Endometrial microvascular endothelial cells (primary cell): ENCODE results near the gene TSHZ2. TPM values are rescaled to one million over a fixed set of nuclear protein-coding genes. Genes with fewer than 3 reads are reported as not detected.
"Not testable (repeated sequence)": the region's sequence is repeated elsewhere in the genome, so short reads cannot be mapped to it uniquely, and the experiment has no call there.

Experiments used
- in situ Hi-C: cut with HindIII; loops from 2 replicates; pipeline ENCODE4 v1.10.0; 2017; ENCODE audit warnings: low sequenced_read_pairs, low pct_unique_long_range_greater_than_20kb; ENCODE audit errors: inconsistent ontology term
- total RNA-seq: library from RNA; depleted of rRNA; stranded (reverse); fragments of >200 nt; gene quantifications from one replicate; pipeline ENCODE4 v1.2.3, GENCODE V29; 2015; ENCODE audit errors: inconsistent ontology term

The TSHZ2 gene
- total RNA-seq, 1 donor from 2014 or later = not detected

- in situ Hi-C loops = no loop called here
These were observed 416.0 kb downstream of the TSHZ2 start for GRCh38 chr20:53387983-53388675.

DNA sequence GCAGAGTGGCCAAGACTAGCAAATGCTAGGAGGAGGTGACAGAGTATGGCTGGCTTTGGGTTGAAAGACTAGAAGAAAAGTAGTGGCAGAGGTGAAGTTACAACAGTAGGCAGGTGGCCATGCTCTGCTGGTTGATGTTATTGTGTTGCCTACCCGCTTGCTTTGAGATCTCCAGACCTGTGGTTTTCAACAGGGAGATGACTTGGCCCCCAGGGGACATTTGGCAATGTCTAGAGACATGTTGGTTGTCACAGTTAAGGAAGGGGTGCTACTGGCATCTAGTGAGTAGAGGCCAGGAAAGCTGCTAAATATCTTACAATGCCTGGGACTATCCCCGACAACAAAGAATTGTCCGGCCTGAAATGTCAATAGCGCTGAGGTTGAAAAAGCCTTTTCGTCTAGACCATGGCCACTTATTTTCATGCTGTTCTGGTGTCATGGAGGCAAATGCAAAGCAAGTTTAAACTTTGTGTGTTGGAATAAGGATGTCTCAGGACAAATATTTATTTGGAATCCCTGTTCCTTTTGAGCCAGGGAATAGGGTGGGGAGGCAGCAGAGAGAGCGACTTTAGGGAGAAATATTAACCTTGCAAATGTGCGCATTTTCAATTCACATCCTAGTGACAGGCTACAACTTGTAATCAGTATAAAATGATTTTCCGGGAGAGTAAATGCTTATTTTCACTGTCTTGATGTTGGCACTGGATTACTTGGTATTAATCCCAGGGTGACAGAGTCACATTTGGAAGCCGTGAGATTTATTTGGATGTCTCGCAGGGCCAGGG, 417.6 kb downstream of the TSHZ2 start:
- in situ Hi-C loops = no loop called here

GRCh38 chr20:53390770-53391169, 418.6 kb downstream of the TSHZ2 start:
- in situ Hi-C loops = no loop called here

DNA sequence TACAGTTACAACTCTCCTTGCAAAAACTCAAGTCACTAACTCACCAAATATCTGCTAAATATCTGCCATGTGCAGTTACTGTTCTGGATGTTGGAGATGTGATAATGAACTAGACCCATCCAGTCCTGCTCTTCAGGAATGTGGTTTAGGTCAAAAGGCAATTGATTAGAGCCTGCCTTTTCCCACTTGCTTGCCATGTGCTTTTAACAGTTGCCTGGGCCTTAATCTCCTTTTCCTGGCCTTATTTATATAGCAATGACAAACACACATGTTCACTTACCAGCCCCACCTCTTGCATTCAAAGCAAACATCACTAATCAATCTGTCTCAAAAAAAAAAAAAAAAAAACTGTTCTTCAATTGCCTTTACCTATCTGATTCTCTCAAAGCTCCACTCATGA, 422.3 kb downstream of the TSHZ2 start:
- in situ Hi-C loops = no loop called here

- in situ Hi-C loops = no loop called here
These were observed 423.2 kb downstream of the TSHZ2 start for GRCh38 chr20:53395188-53395923.

DNA sequence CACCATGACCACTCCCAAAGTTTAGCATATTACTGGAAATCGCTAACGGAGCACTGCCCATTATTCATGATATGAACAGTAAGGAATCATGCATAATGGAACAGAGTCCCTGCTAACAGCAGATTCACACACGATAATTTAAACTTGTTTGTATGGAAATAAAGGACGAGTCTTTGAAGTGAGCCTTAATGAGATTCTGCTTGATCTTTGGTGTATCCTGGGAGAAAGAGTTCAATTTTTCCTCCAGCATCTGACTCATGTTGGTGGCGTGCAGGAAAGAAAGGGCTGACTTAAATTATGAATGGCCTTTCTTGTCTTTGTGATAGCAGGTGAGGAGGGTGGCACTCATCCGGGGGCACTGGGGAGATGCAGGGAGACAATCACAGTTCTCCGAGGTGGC, 426.9 kb downstream of the TSHZ2 start:
- in situ Hi-C loops = no loop called here

GRCh38 chr20:53399592-53400335, 427.6 kb downstream of the TSHZ2 start:
- in situ Hi-C loops = no loop called here

GRCh38 chr20:53402233-53403005, 430.3 kb downstream of the TSHZ2 start:
- in situ Hi-C loops = no loop called here

GRCh38 chr20:53403029-53403428, 430.9 kb downstream of the TSHZ2 start:
- in situ Hi-C loops = no loop called here

DNA sequence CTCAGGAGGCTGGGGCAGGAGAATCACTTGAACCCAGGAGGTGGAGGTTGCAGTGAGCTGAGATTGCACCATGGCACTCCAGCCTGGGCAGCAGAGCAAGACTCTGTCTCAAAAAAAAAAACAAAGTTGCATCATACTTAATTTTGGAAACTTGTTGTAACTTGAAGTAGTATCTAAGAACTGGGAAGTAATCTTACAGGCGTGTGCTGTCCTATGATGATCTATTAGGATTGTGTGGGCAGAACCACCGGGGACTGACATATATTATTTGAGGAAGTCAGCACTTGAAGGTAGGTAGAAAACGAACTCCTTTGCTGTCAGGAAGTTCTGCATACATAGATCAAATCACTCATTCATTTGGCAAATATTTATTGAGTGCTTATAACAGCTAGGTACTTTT, 433.0 kb downstream of the TSHZ2 start:
- in situ Hi-C loops = no loop called here

- in situ Hi-C loops = no loop called here
These were observed 434.4 kb downstream of the TSHZ2 start for GRCh38 chr20:53406580-53406979.

GRCh38 chr20:53408691-53409446, 436.7 kb downstream of the TSHZ2 start:
- in situ Hi-C loops = no loop called here

GRCh38 chr20:53409447-53409717, 437.2 kb downstream of the TSHZ2 start:
- in situ Hi-C loops = no loop called here

GRCh38 chr20:53411129-53411528, 439.0 kb downstream of the TSHZ2 start:
- in situ Hi-C loops = no loop called here

DNA sequence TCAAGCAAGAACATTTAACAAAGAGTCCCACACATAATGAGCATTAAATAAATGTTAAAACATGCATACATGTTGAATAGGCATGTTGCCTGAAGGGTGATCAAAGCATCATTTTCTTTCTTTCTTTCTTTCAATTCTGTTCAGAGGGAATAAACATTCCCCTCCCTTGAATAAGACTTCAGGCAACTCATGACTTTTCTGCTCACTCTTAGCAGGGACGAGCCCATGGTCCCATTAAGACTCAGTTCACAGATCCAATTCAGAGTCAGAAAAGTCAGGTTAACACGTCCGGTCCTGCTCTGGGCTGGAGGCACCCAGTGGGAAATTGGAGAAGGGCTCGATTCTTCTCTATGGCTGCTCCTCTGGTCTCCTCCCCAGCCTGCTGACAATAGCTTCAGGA, 439.7 kb downstream of the TSHZ2 start:
- in situ Hi-C loops = no loop called here

DNA sequence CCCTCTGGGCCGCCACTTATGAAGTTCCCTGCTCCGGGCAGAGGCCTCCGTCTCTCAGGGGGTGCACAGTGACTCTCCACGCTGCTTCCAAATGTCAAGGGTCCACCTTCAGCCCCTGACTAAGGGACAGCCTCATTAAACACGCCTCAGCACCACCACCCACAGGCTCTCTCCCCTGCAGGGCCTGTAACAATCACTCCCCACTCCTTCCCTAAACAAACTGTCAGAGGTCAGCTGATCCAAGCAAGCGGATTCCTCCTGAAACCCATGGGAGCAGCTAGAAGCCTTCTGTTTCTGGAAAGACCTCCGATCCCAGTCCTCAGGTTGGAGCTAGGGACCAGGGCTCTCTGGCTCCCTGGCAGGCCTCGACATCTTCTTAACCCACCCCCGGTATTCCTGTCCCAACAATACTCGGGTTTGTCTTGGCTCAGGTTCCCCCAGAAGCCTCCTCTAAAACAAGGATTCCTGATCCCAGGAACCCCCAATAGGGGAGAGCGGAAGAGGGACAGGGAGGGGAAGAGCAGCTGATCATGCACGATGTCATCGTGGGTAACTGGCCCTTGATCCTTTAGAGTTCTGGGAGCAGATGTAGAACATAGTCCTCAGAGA, 440.5 kb downstream of the TSHZ2 start:
- in situ Hi-C loops = no loop called here

DNA sequence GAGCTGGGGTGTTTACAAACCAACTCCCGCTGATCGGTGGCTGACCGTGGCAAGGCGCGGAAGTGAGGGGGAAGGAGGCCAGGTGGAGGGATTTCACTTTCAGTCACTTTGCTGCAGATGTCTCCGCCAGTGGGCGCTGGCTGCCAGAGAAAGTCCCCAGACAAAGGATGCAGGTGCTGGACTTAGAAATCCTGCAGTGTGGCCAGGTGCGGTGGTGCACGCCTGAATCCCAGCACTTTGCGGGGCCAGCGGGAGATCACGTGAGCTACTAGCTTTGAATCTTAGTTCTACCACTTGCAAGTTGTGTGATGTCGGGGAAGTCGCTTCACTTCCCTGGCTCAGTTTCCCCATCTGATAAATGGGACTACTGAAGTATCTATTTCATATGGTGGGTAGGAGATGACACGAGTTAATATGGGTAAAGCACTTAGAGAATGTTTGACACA, 441.1 kb downstream of the TSHZ2 start:
- in situ Hi-C loops = no loop called here

DNA sequence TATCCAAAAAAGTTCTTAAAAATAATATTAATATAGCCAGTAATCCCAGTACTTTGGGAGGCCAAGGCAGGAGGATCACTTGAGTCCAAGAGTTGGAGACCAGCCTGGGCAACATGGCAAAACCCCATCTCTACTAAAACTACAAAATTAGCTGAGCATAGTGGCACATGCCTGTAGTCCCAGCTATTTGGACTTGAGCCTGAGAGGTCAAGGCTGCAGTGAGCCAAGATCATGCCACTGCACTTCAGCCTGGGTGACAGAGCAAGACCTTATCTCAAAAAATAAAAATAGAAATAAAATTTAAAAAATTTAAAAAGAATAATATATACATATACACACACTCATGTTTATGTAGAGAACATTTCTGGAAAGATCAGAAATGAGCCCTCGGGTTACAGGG, 441.7 kb downstream of the TSHZ2 start:
- in situ Hi-C loops = not testable (repeated sequence)
